Stimulated activated CD4-positive, alpha-beta T cell treated with anti-CD3 and anti-CD28 coated beads, Interleukin-1b, Interleukin-23, amount 100 ng/mL, for 4 hours (primary cell): ENCODE data around the gene HSPB7.
A peak's percentile ranks its signal among the peaks of the same experiment; 100 is the strongest.

ENCODE experiments used
- DNase-seq, 2 donors: peaks; one replicate each; pipeline ENCODE4 v3.0.0-alpha.2; 2020; ENCODE audit warnings: low read depth in 2 of 2

The HSPB7 gene

DNA sequence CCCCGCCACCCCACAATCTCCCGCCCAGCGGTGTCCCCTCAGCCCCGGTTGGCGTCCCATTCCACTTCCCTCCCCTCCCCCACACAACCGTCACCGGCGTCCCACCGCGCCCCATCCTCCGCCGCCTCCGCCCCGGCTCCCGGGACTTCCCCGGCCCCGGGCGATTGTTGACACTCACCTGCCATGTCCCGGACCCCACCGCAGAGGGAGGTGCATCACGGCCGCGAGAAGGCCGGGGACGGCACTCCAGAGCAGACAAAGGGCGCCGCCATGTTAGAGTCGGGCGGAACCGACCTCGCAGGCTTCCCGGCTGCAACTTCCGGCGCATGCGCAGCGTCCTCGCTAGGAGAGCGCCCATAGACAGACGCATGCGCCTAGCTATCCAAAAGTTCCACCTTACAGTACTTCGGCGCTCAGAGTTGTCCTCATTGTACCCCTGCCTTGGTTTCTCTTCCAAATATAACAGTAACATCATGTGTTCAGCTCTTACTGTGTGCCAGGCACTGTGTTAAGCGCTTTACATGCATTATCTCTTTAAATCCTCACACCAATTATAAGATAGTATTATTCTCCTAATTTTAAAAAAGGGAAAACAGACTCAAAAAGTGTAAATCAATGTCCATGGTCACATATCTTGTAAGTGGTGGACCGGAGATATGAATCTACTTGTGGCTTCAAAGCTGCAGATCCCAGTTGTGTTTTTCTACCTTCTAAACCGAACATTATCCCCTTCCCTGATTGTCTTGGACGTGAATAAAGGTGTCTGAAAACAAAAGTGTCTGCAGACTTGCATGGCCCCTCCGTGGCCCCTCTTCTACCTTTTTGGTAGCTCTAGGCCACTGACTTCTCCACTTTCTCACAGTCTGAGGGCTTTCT, 41.8 kb downstream of the HSPB7 start, which contains the start of gene ZBTB17:
ZBTB17 (minus strand) TSS at position 297 of the 876 bp plus-strand sequence. CDS start 27,606 bp downstream, outside the sequence.
- DNase-seq = peak; percentile 95 to 96

DNA sequence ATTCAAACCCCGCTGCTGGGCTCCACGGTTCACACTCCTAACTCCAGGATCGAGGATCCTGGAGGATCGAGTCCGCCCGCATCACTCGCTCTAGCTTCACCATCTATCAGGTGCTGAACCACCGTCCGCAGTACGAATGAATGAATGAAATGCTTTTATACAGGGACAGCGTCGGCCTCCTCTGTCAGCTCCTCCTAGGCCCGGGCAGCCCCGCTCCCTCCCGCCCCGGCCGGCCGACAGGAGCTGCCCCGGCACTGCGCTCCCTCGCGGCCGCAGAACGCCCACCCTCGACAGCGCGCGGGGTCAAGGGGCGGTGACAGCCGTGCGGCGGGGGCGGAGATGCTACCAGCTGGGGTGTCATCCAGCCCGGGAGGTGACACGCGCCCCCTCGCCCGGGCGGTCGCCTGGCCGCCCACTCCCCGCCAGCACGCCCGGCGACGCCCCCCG, 42.5 kb downstream of the HSPB7 start:
- peak; percentile 72 to 77 for DNase-seq

DNA sequence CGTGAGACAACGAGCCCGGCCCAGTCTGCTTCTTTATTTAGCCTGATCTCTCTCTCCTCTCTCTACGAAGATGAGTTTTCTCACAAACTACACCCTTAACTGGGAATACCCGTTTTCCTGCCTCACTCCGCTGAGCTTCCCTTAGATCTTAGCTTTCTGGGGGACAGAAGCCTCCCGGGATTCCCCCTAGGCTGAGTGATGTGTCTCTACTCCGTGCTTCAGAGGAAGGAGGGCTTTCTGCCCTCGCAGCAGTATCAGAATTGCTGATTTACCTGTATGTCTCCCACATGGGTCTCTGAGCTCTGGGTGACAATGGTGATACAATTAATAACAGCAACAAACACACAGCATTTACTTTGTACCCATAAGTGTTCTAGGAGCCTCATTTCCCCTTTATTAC, 43.0 kb downstream of the HSPB7 start:
- DNase-seq = no peak

DNA sequence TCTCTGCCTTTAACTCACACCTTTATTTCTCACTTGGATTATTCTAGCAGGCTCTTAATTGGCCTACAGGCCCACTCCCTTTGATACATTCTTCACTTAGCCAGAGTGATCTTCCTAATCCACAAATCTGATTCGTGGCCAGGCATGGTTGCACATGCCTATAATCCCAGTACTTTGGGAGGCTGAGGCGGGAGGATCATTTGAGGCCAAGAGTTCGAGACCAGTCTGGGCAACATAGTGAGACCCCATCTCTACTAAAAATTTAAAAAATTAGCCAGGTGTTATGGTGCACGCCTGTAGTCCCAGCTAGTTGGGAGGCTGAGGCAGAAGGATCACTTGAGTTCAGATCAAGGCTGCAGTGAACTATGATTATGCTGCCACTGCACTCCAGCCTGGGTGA, 44.1 kb downstream of the HSPB7 start:
- DNase-seq = no peak

DNA sequence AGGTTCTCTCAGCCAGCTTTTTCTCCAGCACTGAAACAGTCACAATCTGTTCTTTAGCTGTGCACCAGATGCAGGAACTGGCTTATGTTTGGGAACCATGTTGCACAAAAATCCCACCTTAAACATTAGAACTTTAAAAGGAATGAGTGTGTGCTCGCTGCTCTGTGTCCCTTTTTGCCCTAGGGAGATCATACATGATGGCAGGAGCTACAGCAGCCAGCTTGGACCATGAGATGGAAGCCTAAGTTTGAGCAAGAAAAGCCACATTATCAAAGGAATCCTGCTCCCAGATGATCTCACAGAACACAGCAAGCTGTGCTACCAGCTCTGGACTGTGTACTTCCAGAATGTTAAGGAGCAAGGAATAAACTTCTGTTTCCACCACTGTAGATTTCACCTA, 45.4 kb downstream of the HSPB7 start:
- DNase-seq = no peak

DNA sequence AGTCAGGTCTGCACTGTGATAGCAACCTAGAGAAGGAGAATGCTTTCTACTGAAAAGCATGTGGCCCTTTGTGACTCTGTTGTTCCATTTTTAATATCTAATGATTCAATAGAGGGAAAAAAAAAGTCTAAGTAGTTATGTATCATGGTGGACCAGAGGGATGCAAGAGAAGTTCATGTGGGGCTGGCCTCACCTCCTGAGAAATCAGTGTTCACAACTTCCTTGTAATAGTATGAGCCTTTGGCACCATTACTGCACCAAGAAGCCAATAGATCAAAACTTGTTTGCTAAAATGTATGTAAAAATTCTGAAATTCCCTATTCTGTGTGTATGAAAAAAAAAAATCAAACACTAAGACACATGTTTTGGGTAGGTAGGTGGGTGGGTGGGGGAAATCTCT, 46.9 kb downstream of the HSPB7 start:
- DNase-seq = no peak

DNA sequence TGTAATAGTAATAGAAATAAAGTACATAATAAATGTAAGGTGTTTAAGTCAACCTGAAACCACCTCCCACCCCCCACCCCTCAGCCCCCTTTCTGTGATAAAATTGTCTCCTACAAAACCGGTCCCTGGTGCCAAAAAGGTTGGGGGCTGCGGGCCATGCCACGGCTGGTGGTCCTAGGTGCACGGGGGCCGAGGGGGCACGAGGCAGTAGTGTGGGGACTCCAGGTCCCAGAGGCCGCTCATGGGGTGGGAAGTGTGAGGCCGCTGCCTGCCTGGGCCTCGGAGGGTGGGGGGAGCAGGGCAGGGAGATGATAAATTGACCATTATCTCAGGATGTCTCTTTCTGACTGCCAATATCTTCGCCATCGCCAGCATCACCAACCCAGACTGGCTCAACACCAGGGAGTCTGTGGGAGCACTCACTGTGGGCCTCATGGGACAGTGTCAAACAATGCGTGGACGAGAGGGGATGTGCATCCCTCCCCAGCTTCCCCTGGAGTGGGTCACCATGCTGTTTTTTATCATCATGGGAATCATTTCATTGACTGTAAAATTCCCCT, 48.4 kb downstream of the HSPB7 start:
- DNase-seq = no peak

DNA sequence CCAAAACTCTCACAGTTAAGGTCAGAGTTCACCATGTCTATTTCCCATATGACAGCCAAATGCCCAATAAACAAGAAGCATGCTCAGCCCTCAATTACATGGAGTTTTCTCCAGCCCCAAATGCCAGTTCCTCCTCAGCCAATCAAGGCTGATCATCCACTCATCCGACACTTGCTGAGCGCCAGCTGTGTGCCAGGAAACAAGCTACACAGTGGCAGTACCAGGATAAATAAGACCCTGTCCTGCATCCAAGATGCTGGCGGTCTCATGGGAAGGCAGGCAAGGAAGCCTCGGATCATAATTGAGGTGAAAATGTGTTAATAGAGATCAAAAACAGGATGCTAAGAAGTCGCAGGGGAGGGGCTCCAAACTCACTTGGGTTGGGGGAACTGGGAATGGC, 49.7 kb downstream of the HSPB7 start:
- DNase-seq = no peak

DNA sequence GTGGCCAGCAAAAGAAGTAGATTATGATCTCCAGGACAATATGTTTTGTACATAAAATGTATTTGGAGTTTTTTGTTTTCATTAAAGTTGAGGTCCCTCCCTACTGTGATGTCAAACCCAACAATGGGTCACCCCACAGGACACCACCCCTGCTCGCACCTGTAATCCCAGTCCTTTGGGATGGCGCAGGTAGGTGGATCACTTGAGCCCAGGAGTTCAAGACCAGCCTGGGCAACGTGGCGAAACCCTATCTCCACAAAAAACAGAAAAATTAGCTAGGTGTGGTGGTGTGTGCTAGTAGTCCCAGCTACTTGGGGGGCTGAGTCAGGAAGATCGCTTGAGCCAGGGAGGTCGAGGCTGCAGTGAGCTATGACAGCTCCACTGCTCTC, 50.9 kb downstream of the HSPB7 start:
- DNase-seq = no peak

DNA sequence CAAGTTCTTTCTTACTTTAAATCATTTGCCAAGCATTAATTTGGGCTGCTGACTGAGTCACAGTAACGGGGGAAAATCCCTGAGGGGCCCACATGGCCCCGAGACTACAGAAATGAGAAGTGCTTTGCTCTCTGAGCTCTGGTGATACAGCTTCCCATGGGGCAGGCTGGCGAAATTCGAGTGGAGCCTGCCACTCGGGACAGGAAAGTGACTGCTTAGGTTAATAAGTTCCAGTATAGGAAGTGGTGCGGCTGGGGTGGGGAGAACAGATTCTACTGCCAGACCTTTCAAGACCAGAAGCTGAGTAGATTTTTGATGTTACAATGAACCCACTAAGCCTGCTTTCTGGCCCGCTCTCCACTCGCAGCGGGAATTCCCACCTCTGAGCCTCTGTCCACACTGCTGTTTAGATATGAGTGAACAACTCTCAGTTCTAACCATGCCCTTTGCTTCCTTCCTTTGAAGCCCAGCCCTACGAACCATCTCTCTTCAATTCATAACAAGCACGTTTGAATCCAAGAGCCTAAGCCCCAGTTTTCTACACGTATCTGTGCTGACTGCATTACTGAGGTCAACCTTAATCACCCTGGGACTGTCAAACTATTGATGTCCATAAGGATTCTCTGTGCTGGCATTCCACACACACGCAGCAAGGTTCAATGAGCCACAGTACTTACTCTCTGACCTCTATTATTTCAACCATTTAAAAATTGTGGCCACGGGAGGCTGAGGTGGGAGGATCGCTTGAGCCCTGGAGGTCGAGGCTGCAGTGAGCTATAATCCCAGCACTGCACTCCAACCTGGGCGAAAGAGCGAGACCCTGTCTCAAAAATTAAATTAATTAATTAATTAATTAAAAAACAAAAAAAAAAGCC, 51.5 kb downstream of the HSPB7 start:
- DNase-seq = peak; percentile 61 to 64

DNA sequence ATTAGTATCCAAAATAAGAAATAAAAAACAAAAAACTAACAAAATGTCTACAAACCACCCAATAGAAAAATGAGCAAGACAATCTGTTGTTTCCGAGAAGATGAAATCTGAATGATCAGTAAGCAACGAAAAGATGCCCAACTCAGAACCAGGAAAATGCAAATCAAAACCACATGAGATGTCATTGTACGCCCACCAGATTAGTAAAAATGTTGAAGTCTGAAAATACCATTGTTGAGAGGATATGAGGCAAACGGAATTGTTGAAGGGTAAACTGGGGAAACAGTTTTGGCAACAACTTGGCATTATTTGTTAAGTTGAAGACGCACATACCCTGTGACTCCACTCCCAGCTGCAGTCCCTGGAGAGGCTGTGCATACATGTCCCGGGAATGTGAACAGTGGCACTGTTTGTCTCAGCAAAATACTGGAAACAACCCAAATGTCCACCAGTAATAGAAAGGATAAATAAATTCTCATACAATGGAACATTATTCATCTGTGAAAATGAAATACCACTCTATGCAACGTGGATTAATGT, 52.5 kb downstream of the HSPB7 start:
- DNase-seq = peak in 1 of 2 donors; percentile 20
